ENCODE results near the gene LMAN1L.

The LMAN1L gene

DNA sequence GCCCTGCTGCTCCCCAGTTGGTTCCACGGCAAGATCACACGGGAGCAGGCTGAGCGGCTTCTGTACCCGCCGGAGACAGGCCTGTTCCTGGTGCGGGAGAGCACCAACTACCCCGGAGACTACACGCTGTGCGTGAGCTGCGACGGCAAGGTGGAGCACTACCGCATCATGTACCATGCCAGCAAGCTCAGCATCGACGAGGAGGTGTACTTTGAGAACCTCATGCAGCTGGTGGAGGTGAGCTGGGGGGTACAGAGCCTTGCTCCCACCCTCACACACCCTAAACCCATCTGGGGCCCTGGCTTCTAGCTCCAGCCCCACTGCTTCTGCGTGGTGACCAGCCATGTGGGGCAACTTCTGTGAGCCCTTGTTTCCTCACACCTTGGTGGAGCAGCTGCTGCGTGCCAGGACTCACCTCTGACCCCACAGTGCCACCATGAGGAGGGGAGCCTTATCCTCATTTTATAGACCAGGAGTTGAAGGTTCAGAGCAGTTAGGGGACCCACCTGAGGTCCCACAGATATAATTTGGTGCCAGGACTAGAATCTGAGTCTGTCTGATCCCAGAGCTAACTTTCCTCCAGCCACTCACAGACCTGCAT is 13.3 kb upstream of the LMAN1L start:
- no peak for DNase-seq (ENCODE audit: extremely low spot score)
- POLR2A ChIA-PET = interaction anchor here (0.9 to 1.3 kb wide), 2 partner anchors 22 to 28 kb away, joined by 4 to 5 read pairs; no protein-coding TSS in a partner anchor
- CTCF ChIA-PET = interaction anchor here (0.6 to 35.2 kb wide), 35 partner anchors 9 to 370 kb away, joined by 3 to 1226 read pairs (median 4); partner anchors contain the start of genes CPLX3, CSK, LMAN1L and ULK3
- TF ChIP-seq, protein P1, sequence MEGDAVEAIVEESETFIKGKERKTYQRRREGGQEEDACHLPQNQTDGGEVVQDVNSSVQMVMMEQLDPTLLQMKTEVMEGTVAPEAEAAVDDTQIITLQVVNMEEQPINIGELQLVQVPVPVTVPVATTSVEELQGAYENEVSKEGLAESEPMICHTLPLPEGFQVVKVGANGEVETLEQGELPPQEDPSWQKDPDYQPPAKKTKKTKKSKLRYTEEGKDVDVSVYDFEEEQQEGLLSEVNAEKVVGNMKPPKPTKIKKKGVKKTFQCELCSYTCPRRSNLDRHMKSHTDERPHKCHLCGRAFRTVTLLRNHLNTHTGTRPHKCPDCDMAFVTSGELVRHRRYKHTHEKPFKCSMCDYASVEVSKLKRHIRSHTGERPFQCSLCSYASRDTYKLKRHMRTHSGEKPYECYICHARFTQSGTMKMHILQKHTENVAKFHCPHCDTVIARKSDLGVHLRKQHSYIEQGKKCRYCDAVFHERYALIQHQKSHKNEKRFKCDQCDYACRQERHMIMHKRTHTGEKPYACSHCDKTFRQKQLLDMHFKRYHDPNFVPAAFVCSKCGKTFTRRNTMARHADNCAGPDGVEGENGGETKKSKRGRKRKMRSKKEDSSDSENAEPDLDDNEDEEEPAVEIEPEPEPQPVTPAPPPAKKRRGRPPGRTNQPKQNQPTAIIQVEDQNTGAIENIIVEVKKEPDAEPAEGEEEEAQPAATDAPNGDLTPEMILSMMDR (IDR thresholded peaks at IDR 0.05; ENCODE audit: control extremely low read depth, extremely low read depth, low read depth, missing control alignments) = peak; percentile 42

DNA sequence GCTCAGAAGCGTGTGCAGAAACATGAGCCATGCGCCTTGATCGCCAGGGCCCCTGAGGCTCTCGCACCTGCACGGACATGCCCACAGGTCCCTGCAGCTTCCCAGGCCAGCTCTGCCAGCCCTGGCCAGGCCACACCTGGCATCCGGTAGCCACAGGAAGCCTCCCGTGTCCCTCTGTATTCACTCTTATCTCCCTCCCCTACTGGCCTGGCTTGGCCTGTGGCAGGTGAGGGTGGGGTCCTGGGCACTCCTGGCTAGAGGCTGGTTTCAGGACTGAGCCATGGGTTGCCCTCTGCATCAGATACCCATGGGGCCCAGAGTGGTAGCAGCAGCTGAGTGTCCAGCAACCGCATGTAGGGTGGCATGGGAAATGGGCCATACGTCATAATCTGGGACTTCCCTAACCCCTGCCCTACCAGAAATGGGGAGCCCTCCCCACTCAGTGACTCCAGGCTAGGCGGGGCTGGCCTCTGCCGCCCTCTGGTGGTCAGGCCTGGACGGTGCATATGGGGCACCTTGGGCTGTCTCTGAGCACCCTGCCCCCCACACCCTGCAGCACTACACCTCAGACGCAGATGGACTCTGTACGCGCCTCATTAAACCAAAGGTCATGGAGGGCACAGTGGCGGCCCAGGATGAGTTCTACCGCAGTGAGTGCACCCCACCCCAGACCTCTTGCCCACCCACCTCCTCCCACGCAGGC is 12.6 kb upstream of the LMAN1L start:
- ChIA-PET POLR2A (interaction anchor here (0.9 to 1.3 kb wide), 2 partner anchors 22 to 29 kb away, joined by 4 to 5 read pairs; no protein-coding TSS in a partner anchor), CTCF (interaction anchor here (0.6 to 35.2 kb wide), 35 partner anchors 10 to 371 kb away, joined by 3 to 1226 read pairs (median 4); partner anchors contain the start of genes CPLX3, CSK, LMAN1L and ULK3)
- peak; percentile 95 for DNase-seq (ENCODE audit: extremely low spot score)
- TF ChIP-seq, protein P1 (IDR thresholded peaks at IDR 0.05; ENCODE audit: control extremely low read depth, extremely low read depth, low read depth, missing control alignments) = peak; percentile 97

- no peak for DNase-seq (ENCODE audit: extremely low spot score)
- ChIA-PET CTCF (interaction anchor here (0.7 to 35.2 kb wide), 13 partner anchors 9 to 183 kb away, joined by 3 to 1226 read pairs (median 5); partner anchors contain the start of genes CSK, CYP1A1 and LMAN1L), POLR2A (no interaction called here)
- TF ChIP-seq, protein P1 (IDR thresholded peaks at IDR 0.05; ENCODE audit: control extremely low read depth, extremely low read depth, low read depth, missing control alignments) = no peak
These were observed 12.0 kb upstream of the LMAN1L start for GRCh38 chr15:74800559-74801094.

DNA sequence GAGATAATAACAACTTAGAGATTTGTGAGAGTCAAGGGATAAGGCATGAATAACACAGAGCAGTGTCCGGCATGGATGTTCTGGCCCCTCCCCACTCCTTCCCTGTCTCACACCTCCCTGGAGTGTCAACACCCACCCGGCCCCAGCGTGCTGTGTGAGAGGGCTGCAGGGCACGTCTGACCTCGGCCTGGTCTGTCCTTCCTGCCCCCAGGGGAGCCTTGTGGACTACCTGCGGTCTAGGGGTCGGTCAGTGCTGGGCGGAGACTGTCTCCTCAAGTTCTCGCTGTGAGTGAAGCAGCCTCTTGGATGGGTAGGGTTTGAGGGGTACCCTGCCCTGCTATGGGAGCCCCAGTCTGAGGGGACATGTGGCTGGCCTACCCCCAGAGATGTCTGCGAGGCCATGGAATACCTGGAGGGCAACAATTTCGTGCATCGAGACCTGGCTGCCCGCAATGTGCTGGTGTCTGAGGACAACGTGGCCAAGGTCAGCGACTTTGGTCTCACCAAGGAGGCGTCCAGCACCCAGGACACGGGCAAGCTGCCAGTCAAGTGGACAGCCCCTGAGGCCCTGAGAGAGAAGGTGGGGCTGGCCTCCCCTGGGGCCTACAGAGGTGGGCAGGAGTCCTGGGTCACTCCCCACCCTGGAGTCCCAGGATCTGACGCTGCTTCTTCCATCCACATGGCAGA is 11.2 kb upstream of the LMAN1L start:
- POLR2A ChIA-PET = no interaction called here

DNA sequence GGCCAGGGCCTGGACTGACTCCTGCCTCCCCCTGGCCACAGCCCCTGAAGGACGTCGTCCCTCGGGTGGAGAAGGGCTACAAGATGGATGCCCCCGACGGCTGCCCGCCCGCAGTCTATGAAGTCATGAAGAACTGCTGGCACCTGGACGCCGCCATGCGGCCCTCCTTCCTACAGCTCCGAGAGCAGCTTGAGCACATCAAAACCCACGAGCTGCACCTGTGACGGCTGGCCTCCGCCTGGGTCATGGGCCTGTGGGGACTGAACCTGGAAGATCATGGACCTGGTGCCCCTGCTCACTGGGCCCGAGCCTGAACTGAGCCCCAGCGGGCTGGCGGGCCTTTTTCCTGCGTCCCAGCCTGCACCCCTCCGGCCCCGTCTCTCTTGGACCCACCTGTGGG is 10.3 kb upstream of the LMAN1L start:
- ChIA-PET CTCF (interaction anchor here (9.0 to 35.2 kb wide), 2 partner anchors 12 to 28 kb away, joined by 132 to 1226 read pairs; partner anchors contain the start of gene CSK), POLR2A (no interaction called here)
- DNase-seq (ENCODE audit: extremely low spot score) = no peak
- TF ChIP-seq, protein P1 (IDR thresholded peaks at IDR 0.05; ENCODE audit: control extremely low read depth, extremely low read depth, low read depth, missing control alignments) = no peak

More for the DNA sequence above, 11.2 kb upstream of the LMAN1L start:
- TF ChIP-seq, protein P1 (IDR thresholded peaks at IDR 0.05; ENCODE audit: control extremely low read depth, extremely low read depth, low read depth, missing control alignments) = no peak
- DNase-seq (ENCODE audit: extremely low spot score) = no peak
- CTCF ChIA-PET = interaction anchor here (0.8 to 35.2 kb wide), 6 partner anchors 9 to 76 kb away, joined by 3 to 1226 read pairs (median 5); partner anchors contain the start of genes CSK, CYP1A1 and LMAN1L
